Kidney glomerular epithelial cell (primary cell): Measurements from ENCODE around the gene MOGAT3.

Experiments
- DNase-seq: peaks from one replicate; lab custom pipeline; 2025; lab: John Stamatoyannopoulos, UW

Gene MOGAT3

DNA sequence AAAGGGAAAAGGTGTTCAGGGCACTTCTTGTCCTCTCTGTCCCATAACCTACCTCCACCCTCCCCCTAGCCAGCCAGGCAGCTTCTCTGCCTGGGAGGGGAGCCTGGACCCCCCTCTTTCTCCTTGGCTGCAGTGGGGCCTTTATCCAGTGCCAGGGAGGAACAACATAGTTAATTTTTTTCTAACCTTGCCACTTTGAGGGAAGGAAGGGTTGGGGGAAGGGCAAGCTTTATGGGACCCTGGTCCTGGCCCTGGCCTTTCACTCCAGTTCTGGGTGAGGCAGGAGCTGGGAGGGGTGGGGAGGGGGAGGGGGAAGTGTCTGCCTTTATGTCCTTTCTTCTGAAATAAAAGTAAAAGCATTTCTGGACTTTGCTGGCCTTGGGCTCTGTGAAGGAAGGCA lies 39.9 kb downstream of the MOGAT3 start:
- DNase-seq = no peak

DNA sequence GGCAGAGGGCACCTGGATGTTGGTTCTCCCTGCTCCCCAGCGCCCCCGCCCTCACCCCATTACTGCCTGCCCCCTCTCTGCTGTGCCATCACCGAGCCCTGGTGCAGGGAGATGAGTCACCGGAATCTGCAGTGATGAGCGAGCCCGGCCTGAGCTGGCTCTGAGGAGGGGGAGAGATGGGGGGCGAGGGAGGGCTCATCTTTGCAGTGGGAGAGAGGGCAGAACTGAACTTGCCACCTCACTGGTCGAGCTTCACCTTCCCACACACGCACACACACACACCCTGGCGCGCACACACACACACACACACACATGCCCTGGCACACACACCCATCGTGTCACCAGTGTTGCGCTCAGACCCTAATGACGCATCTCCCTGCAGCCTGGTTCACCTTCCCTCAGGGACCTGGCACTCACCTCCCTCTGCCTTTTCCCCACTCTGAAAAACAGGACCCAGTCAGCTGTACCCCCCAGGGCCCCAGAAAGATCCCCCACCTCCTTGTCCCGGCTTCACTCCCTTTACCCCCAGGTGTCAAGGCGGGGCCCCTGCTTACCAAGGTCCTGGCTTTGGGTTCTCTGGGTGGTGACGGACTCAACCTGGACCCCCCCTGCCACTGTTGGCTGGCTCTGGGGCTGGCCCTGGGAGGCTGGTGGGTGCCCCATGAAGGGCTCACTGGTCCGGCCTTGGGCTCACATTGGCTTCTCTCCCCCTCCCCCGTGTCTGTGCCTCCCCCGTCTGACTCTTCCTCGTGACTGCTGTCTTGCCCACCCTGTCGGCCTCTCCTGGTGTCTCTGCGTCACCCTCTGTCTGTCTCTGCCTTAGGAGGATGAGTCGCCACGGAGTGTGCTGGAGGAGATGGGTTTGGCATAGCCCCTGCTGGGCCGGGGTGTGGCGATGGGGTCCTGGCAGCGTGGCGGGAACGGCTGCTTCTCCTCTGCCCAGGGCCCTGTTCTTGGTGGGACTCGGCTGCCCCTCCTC lies 40.9 kb downstream of the MOGAT3 start:
- DNase-seq = no peak

- DNase-seq = no peak
Measured at GRCh38 chr7:101156866-101157589, 43.8 kb downstream of the MOGAT3 start.

DNA sequence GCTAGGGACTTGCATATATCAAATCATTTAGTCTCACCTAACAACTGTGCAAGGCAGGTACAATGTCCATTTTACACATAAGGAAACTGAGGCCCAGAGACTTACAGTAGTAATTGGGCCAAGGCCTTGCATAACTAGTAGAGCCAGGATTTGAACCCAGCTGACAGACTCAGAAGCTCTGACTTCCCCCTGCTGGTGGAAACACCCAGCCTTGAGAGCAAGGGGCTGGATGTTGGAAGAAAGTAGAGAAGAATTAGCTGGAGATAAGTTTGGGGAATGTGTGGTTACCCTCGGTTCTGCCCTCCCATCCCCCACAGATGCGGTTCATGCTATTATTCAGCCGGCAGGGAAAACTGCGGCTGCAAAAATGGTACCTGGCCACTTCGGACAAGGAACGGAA lies 44.6 kb downstream of the MOGAT3 start:
- DNase-seq = no peak

GRCh38 chr7:101155303-101155702 lies 45.5 kb downstream of the MOGAT3 start:
- no peak for DNase-seq

GRCh38 chr7:101154693-101155102 lies 46.1 kb downstream of the MOGAT3 start:
- DNase-seq = no peak

DNA sequence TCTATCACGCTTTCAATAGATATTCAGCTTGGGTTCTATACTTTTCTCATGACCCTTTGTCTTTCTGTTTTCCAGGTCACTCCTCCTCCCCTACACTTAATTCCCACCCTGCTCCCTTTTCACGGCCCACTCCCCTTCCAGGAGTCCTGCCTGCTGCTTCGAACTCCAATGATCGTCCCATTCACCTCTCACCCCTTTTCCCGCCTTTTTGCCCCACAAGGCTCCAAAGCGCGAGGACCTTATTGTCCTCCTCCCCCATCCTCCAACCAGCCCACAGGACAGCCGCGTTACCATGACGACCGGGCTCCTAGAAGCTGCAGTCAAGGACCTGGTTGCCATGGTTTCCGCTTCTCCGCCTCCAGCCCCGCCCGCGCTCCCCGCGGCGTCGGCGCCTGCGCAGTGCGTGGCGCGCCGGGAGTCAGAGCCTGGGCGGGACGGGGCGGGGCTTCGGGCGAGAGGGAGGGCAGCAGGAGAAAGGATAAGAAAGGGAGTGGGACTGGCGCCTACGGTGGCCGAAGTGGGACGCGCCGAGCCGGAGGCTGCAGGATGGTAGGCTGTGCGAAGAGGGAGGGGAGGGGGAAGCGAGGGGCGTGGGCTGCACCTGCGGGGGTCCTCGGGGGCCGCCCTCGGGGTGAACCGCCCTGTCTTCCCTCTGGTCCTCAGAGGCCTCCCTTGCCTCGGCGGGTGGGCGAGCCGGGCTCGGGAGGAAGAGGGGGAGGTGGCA lies 46.7 kb downstream of the MOGAT3 start, which contains the start of gene AP1S1:
TSS of gene AP1S1 (plus strand) at position 508 of the 724 bp plus-strand sequence. CDS start at position 547, 39 bp downstream.
- DNase-seq = peak; percentile 80

DNA sequence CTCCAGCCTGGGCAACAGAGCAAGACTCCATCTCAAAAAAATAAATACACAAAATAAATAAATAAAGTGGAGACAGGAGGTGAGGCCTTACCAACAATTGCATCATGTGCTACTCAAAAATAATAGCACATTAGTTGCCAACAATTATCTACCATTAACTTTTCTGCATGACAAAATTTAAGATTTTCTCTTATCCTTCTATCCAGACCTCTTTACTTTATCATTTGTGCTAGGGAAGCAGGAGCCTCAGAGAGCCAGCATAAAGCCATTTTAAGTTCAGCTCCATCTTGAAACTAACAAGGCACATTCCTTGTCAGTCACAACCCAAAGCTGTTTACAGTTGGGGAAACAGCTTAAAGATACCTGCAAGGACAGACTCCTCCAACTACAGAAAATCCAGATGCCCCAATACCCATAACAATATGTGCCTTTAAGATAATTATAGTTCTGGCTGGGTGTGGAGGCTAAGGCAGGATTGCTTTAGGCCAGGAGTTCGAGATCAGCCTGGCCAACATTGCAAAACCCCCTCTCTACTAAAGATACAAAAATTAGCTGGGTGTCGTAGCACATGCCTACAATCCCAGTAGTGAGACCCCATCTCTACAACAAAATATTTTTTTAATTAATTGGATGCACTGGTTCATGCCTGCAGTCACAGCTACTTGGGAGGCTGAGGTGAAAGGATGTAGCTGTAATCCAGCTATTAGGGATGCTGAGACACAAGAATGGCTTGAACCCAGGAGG lies 48.8 kb downstream of the MOGAT3 start:
- DNase-seq = no peak
